GM21360 (cell line): ENCODE results near the gene HS6ST1.

Experiments used
- ATAC-seq: cut with Tn5 transposase; IDR thresholded peaks from one replicate; pipeline ENCODE4 v1.9.1; 2021; ENCODE audit warnings: mild to moderate bottlenecking, moderate library complexity; ENCODE audit not compliant: unreplicated experiment

The HS6ST1 gene

DNA sequence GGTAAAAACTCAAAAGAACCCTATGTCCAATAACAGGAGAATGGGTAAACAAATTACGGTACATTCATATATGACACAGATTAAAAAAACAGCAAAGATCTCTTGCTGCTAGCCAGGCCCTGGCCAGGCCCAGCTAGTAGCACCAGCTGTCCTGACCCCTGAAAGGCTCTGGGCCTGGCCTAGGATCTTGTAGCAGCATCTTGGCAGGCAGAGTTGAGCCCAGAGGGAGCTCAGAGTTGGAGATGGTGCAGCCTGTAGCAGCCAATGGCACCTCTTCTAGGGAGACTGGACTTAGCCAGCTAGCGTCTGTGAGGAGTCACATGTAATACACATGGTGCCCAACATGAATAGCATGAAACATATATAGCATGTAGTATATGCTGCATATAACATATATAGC, 69.1 kb downstream of the HS6ST1 start:
- ATAC-seq: no peak

DNA sequence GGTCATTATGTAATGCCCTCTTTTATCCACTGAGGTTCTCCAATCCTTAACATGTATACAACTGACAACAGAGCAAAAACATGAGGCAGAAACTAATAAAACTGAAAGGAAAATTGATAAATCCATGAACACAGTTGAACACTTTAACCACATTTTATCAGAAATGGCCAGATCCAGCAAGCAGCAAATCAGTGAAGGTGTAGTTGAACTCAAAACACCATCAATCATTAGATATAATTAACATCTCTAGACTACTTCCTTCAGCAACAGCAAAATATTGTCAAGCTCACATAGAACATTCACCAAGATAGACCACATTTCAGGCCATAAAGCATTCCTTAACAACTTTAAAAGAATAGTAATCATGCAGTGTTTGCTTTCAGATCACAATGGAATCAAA, 72.9 kb downstream of the HS6ST1 start:
- no peak for ATAC-seq

DNA sequence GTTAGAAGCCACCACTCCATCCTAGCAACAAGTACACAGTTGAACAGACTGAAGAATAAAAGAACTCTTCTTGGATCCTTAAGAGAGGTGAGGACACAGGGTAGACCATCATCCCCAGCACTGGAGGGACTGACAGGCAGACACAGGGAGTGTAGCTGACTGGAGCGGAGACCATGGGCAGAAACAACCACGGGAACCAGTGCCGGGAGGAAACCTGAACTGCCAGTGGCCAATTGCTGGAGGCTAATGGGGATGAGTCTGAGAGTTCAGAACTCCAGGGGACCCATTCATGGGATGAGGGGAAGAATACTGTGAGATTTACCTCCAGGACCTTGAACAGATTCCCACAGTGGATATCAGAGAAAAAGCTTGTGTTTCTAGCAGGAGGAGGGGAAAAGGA, 76.8 kb downstream of the HS6ST1 start:
- no peak for ATAC-seq

DNA sequence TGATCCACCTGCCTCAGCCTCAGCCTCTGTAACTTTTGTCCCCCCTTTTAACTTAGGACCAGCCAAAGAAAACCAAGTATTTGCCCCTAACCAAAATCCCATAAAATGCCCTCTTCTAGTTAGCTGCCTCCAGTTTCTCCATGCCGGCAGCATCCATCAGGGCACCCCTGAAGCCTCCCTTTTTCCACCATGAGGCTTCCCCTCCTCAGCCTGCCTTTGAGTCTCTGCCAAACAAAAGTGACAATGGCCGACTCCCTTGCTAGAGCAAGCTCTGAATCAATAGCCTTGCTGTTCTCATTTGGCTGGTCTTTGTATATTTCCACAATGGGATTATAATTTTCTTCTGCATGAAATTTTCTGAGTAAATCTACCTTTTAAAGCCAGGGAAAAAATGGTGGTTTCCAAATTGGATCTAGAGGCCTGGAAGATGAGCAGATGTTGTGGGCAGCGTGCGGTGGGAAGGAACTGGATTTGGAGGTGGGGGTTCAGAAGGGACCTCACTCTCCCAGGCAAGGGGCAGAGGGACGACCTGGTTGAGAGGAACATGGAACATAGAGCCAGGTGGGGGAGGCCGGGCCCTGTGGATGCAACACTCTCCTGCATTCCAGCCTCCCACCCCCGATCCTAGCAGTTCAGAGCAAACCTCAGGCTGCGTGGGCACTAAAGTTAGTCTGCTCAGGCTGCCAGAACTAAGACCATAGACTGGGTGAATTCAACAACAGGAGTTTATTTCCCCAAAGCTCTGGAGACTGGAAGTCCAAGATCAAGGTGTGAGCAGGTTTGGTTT, 80.6 kb downstream of the HS6ST1 start:
- no peak for ATAC-seq

DNA sequence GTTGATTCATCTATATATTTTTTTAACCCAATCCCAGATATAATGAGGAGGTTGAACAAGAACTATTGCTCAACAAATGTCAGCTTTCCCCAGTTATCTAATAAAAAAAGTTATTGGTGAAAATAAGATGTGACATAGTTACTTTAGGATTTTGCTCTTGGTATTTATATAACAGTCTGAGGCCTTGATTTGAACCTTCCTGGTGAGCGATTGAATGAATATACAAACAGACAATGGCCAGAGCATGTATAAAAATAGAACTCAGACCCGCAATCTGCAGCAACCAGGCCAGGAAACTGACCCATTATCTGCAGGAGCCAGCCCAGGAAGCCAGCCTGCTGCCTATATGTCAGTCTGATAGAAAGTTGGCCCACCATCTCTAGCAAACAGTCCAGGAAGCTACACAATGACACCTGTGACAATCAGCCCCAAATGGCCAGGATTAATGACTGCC, 81.6 kb downstream of the HS6ST1 start:
- no peak for ATAC-seq

DNA sequence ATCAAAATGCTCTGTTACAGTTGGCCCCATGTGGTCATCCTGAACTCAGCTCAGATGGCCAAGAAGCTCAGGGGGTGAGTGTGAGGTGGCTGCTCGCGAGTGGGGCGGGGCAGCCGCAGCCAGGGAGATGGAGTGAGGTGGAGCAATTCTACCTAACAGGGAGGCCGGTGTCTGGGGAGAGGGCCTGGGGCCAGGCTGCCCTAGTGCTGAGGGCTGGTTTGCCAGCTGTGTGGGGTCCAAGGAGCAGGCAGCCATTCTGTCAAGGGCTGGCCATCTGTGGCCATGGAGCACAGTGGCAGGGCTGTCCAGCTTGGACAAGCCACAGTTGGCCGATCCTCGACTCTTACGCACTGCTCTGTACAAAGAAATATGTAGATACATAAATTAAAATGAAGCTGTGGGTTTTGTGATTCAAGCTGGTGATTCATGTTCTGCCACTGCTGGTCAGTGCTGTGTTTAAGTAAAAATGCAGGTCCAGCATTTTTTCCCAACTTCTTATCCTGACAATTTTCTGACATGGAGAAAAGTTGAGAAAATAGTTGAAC, 82.1 kb downstream of the HS6ST1 start:
- ATAC-seq: no peak

DNA sequence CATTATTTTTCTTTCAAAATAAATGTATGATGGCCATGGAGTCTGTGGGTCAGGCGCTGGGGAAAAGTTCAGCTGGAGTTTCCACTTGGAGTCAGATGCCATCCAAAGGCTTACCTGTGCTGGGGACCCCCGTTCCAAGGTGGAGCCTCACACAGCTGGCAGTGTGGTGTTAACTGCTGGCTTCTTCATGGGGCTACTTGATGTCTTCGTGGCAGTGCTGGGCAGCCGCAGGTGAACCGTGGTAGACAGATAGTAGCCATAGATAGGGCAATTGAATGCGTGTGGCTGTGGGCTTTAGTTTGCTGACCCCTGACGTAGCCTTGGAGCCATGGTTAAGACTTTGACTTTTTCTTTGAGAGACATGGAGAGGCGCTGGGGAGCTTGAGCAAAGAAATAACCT, 83.1 kb downstream of the HS6ST1 start:
- no peak for ATAC-seq

DNA sequence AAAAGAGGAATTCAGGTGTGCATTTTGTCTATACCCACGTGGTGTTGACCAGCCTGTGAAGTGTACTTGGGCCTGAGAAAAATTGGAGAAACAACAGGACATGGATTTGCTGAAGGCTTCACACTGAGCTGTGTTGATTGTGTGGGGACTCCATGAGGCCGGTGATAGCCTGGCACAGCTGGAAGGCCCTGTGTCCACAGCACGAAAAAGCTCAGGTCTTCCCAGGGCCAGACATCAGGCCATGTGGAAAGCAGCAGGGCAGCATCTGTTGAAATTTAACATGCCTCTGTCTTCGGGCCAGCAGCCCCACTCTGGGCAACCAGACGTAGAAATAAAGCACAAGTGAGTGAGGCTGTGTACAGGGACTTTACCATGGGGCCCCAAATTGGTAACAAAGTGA, 84.1 kb downstream of the HS6ST1 start:
- no peak for ATAC-seq

DNA sequence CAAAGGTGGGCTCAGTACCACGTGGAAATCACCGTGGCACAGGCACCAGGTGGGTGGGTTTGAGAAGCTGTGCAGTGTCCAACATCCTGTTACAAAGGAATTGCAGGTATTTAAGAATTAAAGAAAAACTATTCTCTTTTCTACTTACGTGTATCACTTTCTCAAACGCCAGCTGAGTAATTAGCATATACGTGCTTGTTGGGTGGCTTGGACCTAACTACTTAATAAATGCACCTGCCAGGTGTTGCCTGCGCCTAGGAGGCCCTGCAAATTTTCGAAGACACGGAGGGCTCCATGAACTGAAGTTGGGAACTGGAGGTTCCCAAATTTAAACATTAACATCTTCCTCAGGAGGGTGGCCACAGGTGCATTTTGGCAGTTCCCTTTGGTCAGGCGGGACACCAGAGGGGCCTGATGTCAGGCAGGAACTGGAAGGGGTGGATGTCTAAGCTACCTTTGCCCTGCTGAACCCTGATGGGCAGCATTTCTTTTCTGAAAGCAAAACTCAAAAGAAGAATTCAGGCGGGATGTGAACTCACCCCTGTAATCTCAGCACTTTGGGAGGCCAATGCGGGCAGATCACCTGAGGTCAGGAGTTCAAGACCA, 84.8 kb downstream of the HS6ST1 start:
- ATAC-seq: no peak

DNA sequence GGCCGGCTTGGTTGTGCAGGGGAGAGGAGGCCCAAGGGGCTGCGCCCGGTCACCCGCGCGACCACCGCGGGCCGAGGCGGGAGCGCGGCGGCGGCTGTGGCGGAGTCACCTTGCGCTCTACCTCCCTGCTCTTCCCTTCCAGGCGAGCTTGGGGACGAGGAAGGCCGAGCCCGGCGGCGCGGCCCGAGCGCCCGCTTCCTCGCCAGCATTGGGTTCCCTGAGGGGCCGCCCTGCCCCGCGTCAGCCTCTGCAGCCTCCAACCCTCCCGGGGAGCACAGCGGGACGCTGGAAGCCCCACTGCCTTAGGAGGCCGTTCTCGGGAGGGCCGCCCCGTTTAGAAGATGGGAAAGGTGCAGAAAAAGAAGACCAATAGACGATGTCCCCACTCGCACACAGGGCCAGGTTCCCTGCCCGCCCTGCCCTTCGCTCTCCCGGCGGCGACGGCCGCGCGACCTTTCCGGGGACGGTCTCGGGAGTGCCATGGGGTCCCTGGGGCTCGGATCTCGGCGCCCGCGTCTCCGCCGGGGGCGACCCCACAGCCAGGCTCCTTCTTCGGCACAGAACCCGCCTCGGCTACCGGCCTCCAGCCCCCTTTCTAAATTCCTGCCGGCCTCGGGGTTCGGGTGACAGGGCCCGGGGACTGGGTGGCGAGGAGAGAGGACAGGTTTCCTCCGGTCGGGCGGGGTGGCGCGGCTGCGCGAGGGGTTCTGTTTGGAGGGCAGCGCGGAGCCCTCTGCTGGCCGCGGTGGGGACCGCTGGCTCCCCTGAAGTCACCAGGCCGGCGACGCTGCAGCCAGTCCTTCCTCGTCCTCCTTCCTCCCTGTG, 85.5 kb downstream of the HS6ST1 start:
- ATAC-seq: peak; percentile 99

DNA sequence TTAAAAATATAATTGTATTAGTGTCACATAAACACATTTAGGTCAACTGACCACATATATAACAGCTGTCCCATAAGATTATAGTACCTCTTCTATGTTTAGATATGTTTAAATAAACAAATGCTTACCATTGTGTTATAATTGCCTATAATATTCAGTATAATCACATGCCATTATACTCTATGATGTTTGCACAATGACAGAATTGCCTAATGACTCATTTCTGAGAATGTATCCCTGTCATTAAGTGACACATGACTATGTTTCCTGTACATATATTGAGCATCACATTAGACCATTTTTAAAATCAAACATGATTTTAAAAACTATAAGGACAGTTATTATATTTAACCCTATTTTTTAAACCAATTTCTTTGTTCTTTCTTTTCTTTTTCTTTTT, 89.8 kb downstream of the HS6ST1 start:
- no peak for ATAC-seq

DNA sequence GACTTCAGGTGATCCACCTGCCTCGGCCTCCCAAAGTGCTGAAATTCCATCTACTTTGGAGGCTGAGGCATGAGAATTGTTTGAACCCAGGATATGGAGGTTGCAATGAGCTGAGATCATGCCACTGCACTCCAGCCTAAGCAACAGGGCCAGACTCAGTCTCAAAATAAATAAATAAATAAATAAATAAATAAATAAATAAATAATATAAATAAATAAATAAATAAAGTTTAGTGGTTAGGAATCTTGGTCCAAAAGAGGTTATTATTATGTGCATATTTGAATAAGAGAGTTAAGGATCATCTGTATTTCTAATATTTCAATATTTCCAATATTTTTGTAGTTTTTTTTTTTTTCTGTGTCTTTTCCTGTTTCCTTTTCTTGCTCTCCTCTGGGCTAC, 90.8 kb downstream of the HS6ST1 start:
- no peak for ATAC-seq

DNA sequence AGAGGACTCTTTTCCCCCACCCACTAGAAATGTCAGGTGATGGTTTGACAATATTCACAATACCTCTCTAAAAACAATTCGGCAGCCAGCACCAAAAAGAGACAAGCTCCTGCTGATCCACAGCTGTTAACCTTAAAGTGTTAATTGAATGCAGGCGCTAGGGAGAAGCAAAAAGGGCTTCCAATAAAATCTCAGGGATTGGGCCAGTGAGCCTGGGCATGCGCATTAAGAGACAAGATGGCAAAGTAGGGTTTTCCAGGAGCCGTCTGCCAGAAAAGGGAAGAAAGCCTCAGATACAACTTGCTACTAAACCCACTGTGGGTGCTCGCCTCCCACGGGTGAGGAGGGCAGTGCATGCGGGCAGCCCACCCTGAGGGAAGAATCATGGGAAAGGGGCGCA, 98.8 kb downstream of the HS6ST1 start:
- no peak for ATAC-seq

DNA sequence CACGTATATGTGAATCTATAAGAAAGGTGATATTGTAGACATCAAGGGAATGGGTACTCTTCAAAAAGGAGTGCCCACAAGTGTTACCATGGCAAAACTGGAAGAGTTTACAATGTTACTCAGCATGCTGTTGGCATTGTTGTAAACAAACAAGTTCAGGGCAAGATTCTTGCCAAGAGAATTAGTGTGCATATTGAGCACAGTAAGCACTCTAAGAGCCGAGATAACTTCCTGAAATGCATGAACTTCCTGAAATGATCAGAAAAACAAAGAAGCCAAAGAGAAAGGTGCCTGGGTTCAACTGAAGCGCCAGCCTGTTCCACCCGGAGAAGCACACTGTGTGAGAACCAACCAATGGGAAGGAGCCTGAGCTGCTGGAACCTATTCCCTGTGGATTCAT, 101.0 kb downstream of the HS6ST1 start:
- no peak for ATAC-seq

DNA sequence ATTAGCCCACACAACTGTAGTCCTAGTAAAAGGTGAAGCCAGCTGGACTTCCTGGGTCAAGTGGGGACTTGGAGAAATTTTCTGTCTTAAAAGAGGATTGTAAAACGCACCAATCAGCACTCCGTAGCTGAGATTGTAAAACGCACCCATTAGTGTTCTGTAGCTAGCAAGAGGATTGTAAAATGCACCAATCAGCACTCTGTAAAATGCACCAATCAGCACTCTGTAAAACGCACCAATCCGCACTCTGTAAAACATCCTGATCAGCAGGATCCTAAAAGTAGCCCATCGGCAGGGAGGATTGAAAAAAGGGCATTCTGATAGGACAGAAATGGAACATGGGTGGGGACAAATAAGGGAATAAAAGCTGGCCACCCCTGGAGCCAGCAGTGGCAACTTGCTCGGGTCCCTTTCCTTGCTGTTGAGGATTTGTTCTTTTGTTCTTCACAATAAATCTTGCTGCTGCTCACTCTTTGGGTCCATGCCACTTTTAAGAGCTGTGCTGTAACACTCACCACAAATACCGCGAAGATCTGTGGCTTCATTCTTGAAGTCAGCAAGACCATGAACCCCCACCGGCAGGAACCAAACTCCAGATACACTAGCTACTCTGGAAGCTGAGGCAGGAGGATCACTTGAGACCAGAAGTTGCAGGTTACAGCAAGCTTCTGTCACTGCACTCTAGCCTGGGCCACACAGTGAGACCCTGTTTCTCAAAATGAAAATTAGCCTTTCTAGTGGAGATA, 102.6 kb downstream of the HS6ST1 start:
- ATAC-seq: no peak
